Subcutaneous adipose tissue (tissue), 4 donors: Measurements from ENCODE around the gene CERT1. TPM values are rescaled to one million over a fixed set of nuclear protein-coding genes. Genes with fewer than 3 reads are reported as not detected.

Experiments used
- total RNA-seq, 4 donors: library from RNA; depleted of rRNA; stranded (reverse); fragments of >200 nt; gene quantifications; one replicate each; pipeline ENCODE4 v1.1.0, GENCODE V29; 2016
- TF ChIP-seq, protein P1 (sequence below): fragments of 450-650 bp; IDR thresholded peaks from one replicate; pipeline ENCODE4 v1.5.1; 2016; ENCODE audit warnings: low read depth, mild to moderate bottlenecking, control low read depth, antibody characterized with exemption, moderate library complexity

CERT1 gene
- total RNA-seq, 4 donors from 2014 or later, result 77.6 to 106 (median 86.1) TPM

DNA sequence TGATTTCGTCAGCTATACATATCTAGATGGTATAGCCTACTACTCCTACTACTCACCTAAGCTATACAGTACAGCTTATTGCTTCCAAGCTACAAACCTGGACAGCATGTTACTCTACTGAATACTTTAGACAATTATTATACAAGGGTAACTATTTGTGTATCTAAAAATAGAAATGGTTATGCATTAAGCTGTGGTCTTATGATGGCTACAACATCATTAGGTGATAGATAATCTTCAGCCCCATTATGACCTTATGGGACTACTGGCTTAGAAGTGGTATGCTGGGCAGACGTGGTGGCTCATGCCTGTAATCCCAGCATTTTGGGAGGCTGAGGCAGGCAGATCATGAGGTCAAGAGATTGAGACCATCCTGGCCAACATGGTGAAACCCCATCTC is 40.2 kb downstream of the CERT1 start:
- TF ChIP-seq, protein P1, sequence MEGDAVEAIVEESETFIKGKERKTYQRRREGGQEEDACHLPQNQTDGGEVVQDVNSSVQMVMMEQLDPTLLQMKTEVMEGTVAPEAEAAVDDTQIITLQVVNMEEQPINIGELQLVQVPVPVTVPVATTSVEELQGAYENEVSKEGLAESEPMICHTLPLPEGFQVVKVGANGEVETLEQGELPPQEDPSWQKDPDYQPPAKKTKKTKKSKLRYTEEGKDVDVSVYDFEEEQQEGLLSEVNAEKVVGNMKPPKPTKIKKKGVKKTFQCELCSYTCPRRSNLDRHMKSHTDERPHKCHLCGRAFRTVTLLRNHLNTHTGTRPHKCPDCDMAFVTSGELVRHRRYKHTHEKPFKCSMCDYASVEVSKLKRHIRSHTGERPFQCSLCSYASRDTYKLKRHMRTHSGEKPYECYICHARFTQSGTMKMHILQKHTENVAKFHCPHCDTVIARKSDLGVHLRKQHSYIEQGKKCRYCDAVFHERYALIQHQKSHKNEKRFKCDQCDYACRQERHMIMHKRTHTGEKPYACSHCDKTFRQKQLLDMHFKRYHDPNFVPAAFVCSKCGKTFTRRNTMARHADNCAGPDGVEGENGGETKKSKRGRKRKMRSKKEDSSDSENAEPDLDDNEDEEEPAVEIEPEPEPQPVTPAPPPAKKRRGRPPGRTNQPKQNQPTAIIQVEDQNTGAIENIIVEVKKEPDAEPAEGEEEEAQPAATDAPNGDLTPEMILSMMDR, result no peak

DNA sequence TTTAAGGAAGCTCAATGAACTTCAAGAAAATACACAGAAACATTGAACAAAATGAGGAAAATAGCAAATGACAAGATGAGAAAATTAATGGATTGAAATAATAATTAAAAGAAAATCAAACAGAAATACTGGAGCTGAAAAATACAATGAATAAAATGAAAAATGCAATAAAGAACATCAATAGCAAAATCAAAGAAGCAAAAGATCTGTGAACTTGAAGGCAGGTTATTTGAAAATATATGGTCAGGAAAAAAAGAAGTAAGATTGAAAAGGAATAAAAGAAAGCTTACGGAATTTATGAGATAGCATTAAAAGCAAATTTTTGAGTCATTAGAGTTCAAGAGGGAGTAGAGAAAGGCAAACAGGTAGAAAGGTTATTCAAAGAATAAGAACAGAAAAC is 42.4 kb downstream of the CERT1 start:
- TF ChIP-seq, protein P1, result no peak

DNA sequence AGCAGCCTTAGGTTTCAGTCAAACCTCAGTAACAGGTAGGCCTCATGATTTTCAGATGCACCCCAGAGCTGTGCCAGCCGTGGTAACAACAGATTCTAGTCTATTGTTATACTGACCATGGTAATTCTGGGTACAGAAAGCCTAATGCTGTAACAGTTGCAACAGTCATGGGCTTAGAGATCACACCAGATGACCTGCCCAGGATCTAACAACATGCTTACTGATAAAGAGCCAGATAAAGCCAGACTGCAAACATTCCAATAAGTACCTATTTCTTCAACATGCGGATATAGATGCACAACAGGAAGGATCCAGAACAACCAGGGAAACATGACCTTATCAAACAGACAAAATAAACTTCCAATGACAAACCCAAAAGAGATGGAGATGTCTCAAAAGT is 42.8 kb downstream of the CERT1 start:
- TF ChIP-seq, protein P1, result no peak

DNA sequence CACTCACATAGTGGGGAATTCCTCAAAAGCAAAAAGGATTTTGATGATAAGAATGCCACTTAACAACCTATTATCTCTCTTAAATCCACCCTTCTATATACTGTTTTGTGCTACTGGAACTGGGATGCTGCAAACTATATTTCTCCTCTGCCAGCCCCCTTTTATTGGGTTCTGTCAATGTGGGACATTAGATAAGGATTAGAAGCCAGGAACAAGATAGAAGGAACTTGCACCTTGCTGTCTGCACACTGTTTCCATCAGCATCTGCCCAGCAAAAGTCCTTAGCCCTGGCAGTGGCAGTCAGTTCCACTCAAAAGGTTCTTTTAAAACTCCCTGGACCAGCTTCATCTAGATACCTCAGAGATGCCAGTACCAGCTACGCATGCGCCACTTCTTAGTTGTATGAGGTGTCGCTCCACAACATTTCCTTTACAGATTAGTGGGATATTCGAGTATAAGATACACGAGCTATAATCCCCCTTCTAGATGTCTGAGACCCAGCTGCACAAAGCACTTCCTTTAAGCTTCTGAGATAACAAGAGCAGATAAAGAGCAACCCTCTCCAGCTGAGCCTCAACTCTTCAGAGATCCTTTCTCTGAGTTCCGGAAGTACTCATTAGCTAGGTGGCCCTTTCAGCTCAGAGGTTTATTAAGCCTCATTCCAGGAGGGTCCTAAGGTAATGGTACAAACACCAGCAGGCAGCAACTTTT is 45.3 kb downstream of the CERT1 start:
- TF ChIP-seq, protein P1, result no peak

DNA sequence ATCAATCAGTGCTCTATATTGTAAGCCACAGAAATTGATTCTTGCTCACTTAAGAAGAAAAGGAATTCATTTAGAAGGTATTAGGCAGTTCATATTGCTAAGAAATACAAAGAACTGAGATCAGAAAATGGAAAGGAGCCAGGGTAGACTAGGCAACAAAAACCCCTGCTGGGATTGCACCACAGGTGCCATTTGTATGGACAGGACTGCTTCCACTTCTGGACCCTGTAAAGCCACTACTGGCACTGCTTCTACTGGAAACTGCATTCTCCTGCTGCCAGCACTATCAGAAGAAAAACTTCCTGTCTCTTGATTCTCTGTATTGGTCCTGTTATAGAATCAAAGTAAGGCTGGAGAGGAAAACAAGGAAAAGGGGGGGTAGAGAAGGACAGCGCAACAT is 45.9 kb downstream of the CERT1 start:
- TF ChIP-seq, protein P1, result no peak

DNA sequence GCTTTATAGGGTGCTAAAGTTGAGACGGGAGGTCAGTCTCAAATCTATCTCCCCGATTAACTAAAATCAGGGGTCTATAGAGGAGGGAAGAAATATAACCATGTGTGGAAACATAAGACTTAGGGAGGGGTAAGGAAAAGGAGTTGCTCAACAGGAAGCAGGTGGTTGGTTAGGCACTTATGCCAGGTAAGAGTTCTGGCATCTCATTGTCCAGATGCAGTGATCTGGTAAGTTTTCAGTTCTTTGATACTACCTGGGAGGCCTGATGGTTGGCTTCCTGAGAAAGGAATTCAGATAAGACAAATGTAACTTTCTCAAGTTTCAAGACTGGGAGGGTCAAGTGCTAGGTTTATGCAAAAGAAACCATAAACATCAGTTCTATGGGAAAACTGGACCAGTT is 47.7 kb downstream of the CERT1 start:
- TF ChIP-seq, protein P1, result no peak

DNA sequence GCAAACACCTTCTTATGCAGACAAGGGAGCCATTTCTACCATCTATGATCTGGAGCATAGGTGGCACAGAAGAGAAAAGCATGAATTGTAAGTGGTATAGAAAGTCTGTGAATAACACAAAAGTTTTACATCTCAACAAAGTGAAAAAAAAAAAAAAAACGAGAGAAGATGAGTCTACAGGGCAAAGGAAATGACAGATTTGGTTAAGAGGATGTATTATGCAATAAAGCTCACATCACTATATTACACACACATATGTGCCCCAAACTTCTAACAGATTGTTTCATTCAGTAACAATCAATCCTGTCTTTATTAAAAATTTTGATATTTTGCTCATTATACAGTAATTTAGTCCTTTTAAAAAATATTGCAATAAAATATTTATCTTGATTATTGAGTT is 49.8 kb downstream of the CERT1 start:
- TF ChIP-seq, protein P1, result no peak
